Skeletal muscle tissue (tissue), 4 donors: ENCODE measurements around the gene CELF1. TPM values are rescaled to one million over a fixed set of nuclear protein-coding genes. Genes with fewer than 3 reads are reported as not detected.

Experiments
- H3K27ac ChIP-seq: one replicate; pipeline ENCODE4 v1.7.0; 2013; ENCODE audit warnings: mild to moderate bottlenecking, low read depth, low read length, inconsistent platforms
- H3K27me3 ChIP-seq, 3 donors: one replicate each; pipeline ENCODE4 v1.7.0; 2013; ENCODE audit warnings: low read length in 3 of 3; ENCODE audit not compliant: control insufficient read depth in 3 of 3, insufficient read depth in 3 of 3
- H3K36me3 ChIP-seq, 3 donors: one replicate each; pipeline ENCODE4 v1.7.0; 2013; ENCODE audit warnings: low read length in 3 of 3; ENCODE audit not compliant: control insufficient read depth in 3 of 3, insufficient read depth in 3 of 3
- H3K4me1 ChIP-seq, 3 donors: one replicate each; pipeline ENCODE4 v1.7.0; 2013; ENCODE audit warnings: low read length in 3 of 3, mild to moderate bottlenecking in 3 of 3; ENCODE audit not compliant: control insufficient read depth in 3 of 3, insufficient read depth in 3 of 3
- H3K4me3 ChIP-seq, 3 donors: one replicate each; pipeline ENCODE4 v1.7.0; 2013; ENCODE audit warnings: low read length in 3 of 3
- H3K9ac ChIP-seq, 3 donors: one replicate each; pipeline ENCODE4 v1.7.0; 2013; ENCODE audit warnings: low read length in 3 of 3, mild to moderate bottlenecking in 3 of 3, moderate library complexity in 2 of 3, low read depth in 1 of 3
- H3K9me3 ChIP-seq, 3 donors: one replicate each; pipeline ENCODE4 v1.7.0; 2013; ENCODE audit warnings: low read length in 3 of 3; ENCODE audit not compliant: control insufficient read depth in 3 of 3
- total RNA-seq: library from RNA; depleted of rRNA; stranded (reverse); fragments of >200 nt; gene quantifications from one replicate; pipeline ENCODE4 v1.2.3, GENCODE V29; 2014
- donor health status: Osteomylitis.

Gene CELF1
- total RNA-seq, 1 donor from 2014 or later, result 74.6 TPM

DNA sequence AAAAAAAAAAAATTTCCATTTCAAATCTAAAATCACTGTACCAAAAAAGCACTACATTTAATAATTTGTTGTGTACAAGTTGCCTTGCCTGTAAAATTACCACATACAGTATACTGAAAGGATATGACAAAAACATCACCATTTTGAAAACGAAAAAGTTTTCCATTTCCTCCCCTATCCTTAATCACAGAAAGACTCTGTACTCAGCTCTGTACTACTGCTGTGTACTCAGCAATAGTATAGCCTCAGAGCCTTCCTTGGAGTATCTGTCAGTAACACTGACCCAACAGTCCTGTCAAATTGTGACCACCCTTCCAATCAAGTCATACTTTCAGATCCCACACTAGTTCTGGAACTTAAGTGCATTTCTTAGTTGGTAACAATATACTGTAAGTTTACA, 48.0 kb downstream of the CELF1 start:
- Histone ChIP-seq H3K36me3 (peaks cover 0 to under 1% (median 0%) of the 10 kb centered on the region in 3 donors), H3K4me1 (peaks cover 32 to 49% (median 39%) of the 10 kb centered on the region in 3 donors), H3K4me3 (no peak overlapping the region), H3K9ac (no peak overlapping the region), H3K9me3 (no peaks in the 10 kb centered on the region), H3K27ac (no peak overlapping the region), H3K27me3 (no peaks in the 10 kb centered on the region)

DNA sequence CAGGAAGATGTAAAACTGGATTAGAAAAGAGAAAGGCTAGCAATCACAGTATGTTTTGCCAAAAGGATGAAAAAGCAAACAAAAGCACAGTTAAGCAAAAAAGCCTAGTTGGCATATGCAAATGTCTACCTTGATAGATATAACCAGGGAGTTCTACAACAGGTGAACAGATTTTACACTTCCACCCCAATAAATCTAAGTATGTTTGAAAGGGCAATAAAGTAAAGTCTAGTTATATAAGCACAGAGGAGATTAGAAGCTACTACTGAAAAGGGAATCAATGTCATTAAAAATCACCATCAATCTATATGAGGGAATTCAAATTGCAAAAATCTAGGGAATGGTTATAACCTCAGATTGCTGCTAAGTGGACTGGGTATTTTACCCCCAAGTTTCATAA, 49.7 kb downstream of the CELF1 start:
- Histone ChIP-seq H3K27me3 (no peaks in the 10 kb centered on the region), H3K4me3 (no peak overlapping the region), H3K9me3 (no peaks in the 10 kb centered on the region), H3K9ac (no peak overlapping the region), H3K27ac (no peak overlapping the region), H3K36me3 (peaks cover 0 to 4% (median 0%) of the 10 kb centered on the region in 3 donors), H3K4me1 (peaks cover 30 to 50% (median 38%) of the 10 kb centered on the region in 3 donors)

DNA sequence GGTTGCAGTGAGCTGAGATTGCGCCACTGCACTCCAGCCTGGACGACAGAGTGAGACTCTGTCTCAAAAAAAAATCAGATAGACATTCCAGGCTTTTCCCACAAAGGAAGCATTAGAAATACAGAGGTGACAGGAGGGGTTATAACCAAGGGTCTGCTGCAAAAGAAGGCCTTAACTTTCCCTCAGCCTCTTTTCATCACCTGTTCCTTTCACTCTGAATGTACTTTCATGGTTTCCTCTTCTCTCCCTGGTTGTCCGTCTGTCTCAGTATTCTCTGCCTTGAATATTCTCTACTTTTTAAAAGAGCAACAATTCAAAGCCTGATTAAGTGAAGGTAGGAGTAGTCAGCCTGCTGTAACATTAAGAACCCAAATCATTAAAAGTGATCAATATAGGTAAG, 50.2 kb downstream of the CELF1 start:
- no peak overlapping the region for H3K27ac ChIP-seq
- peaks cover 33 to 49% (median 40%) of the 10 kb centered on the region in 3 donors for H3K4me1 ChIP-seq
- no peaks in the 10 kb centered on the region for H3K27me3 ChIP-seq
- no peak overlapping the region for H3K9ac ChIP-seq
- no peaks in the 10 kb centered on the region for H3K9me3 ChIP-seq
- H3K4me3 ChIP-seq, result no peak overlapping the region
- H3K36me3 ChIP-seq, result peaks cover 0 to 4% (median 0%) of the 10 kb centered on the region in 3 donors

DNA sequence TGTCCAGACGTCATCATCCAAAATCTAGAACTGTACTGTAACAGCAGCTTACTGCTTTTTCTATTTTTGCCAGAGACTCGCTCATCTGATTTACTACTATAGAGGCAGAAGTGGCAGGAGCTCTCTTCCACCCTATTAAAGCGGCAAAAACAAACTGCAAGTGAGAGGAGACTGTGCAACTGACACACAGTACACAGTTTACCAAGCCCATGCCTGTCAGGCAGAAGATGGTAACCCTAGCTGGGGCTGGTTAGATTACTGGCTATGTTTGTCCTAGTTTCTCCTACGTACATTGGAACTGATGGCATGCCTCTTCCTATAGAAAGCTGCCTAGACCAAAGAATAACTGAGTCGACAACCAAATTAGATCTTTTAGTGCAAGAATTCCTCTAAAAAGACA, 51.8 kb downstream of the CELF1 start:
- Histone ChIP-seq H3K27me3 (no peaks in the 10 kb centered on the region), H3K36me3 (peaks cover 0 to 4% (median 0%) of the 10 kb centered on the region in 3 donors), H3K9me3 (no peaks in the 10 kb centered on the region), H3K4me1 (peaks cover 43 to 52% (median 44%) of the 10 kb centered on the region in 3 donors), H3K27ac (peak overlapping the region; percentile 41), H3K4me3 (no peak overlapping the region), H3K9ac (peak overlapping the region in 1 of 3 donors; percentile 15)

DNA sequence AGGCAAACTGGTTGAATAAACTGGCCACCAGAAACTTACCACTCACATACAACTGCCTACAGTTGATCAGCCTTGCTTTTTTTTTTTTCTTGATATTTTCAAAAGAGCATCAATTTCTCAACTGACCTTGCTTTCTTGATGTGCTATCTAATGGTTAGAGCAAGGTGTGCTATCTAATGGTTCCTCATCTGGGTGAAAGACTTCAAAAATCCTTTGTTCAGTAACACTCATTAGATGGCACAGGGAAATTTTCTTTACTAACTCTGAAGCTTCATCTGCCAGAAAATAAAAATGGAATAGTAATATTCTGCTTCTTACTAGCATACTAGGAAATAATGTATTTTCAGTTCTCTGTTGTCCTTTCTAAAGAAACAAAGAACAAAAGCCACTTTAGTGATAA, 52.8 kb downstream of the CELF1 start:
- H3K4me1 ChIP-seq, result peaks cover 51 to 57% (median 51%) of the 10 kb centered on the region in 3 donors
- peak overlapping the region; percentile 41 for H3K27ac ChIP-seq

DNA sequence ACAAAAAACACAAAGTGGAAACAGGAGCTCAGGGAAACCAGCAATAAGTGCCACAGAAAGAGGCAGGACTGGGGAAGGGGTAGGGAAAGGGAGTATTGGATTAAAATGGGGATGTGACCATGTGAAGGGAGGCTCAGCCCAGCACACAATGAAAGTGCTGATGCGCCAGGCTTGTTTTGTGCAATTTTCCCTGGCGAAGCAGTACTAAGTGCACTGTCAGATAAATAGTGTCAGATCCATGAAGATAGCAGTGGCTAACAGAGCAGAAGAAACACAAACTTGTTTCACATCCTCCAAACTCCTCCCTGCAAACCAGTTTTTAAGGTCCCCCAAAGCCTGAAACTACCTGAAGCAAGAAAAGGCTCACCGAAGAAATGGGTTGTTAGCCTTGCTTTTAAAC, 53.3 kb downstream of the CELF1 start:
- Histone ChIP-seq H3K9me3 (no peaks in the 10 kb centered on the region), H3K36me3 (peaks cover 0 to 4% (median 0%) of the 10 kb centered on the region in 3 donors), H3K9ac (peak overlapping the region in 1 of 3 donors; percentile 54), H3K4me3 (no peak overlapping the region), H3K27ac (peak overlapping the region; percentile 41), H3K27me3 (no peaks in the 10 kb centered on the region), H3K4me1 (peaks cover 51 to 60% (median 56%) of the 10 kb centered on the region in 3 donors)

More for the DNA sequence above, 52.8 kb downstream of the CELF1 start:
- no peak overlapping the region for H3K4me3 ChIP-seq
- peak overlapping the region in 1 of 3 donors; percentile 3 for H3K9ac ChIP-seq
- no peaks in the 10 kb centered on the region for H3K27me3 ChIP-seq
- H3K9me3 ChIP-seq, result no peaks in the 10 kb centered on the region
- peaks cover 0 to 4% (median 0%) of the 10 kb centered on the region in 3 donors for H3K36me3 ChIP-seq

DNA sequence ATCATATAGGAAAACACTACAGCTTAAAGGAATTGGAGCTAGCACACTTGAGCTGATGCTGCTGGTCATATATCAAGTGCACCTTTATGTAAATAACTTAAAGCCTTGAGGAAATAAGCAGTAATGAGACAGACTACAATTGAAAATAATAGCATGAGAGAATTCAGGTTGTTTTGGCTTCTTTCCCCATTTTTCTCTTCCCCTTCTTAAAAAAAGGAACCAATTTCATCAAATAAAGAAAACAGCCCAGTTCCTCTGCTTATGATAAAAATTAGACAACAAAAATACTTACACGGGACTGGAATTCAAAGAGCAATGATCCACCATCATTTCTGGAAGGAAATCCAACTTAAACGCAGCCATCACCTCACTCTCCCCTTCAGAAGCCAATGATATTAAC, 53.8 kb downstream of the CELF1 start:
- H3K4me1 ChIP-seq, result peaks cover 51 to 60% (median 56%) of the 10 kb centered on the region in 3 donors
- H3K27me3 ChIP-seq, result no peaks in the 10 kb centered on the region
- peak overlapping the region; percentile 41 for H3K27ac ChIP-seq
- H3K4me3 ChIP-seq, result no peak overlapping the region
- H3K9ac ChIP-seq, result peak overlapping the region in 1 of 3 donors; percentile 54
- no peaks in the 10 kb centered on the region for H3K9me3 ChIP-seq
- peaks cover 0 to 4% (median 2%) of the 10 kb centered on the region in 3 donors for H3K36me3 ChIP-seq

DNA sequence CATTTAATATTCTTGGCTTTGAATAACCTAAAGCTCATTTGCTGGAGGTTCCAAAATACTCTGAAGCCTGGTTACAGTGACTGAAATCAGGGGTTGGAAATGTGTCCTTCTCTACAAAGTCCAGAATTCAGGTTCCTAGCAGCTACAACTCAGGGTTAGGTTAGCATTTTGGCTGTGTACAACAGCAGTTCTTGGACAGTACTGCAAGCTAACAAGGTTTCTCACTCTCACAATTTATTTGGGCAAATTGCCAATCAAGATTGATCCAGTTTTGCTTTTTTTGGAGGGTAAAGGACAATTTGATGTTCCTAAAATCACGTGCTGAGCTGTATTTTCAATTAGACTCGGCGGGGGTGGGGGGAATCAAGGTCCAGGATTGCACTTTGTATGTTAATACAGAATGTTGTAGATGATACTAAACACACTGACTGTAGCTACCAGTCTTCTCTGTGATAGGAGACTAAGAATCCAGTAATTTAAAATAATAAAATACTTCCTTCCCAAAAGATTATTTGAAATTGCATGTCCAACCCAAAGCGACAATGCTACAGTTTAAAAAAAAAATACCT, 54.3 kb downstream of the CELF1 start:
- H3K9me3 ChIP-seq, result no peaks in the 10 kb centered on the region
- H3K27me3 ChIP-seq, result no peaks in the 10 kb centered on the region
- no peak overlapping the region for H3K9ac ChIP-seq
- H3K36me3 ChIP-seq, result peaks cover 0 to 8% (median 2%) of the 10 kb centered on the region in 3 donors
- H3K27ac ChIP-seq, result peak overlapping the region; percentile 15
- peaks cover 51 to 60% (median 56%) of the 10 kb centered on the region in 3 donors for H3K4me1 ChIP-seq
- H3K4me3 ChIP-seq, result no peak overlapping the region

DNA sequence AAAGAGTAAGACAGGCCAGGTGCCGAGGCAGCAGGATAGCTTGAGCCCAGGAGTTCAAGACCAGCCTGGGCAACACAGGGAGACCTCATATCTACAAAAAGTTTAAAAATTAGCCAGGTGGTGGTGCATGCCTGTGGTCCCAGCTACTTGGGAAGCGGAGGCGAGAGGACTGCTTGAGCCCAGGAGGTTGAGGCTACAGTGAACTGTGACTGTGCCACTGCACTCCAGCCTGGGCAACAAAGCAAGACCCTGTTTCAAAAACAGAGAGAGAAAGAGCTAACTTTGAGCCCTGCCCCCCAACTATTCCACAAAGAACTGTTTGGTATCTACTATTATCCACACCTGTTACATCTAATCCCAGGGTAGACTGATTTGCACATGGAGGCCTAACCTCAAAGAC, 54.8 kb downstream of the CELF1 start:
- Histone ChIP-seq H3K4me3 (no peak overlapping the region), H3K9ac (no peak overlapping the region), H3K9me3 (no peaks in the 10 kb centered on the region), H3K36me3 (peaks cover 0 to 10% (median 2%) of the 10 kb centered on the region in 3 donors), H3K27ac (peak overlapping the region; percentile 15), H3K27me3 (no peaks in the 10 kb centered on the region), H3K4me1 (peaks cover 51 to 60% (median 56%) of the 10 kb centered on the region in 3 donors)

DNA sequence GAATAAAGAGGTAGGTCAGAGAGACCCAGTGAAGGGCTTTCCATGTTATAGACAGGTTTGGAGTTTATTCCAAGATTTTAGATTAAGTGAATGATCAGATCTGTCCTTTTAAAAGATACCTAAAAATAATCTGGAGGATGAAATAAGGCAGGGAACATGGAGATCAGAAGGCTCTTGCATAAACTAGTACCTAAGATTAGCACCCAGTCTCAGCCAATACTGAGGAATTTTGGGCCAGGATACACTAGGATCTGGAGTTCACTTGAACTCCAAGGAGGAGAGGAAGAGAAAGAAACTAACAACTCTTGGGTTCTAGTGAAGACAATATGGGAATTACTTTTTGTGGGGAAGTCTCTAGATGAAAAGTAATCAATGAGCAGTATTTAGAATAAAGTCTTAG, 56.1 kb downstream of the CELF1 start:
- Histone ChIP-seq H3K9me3 (no peaks in the 10 kb centered on the region), H3K4me3 (no peak overlapping the region), H3K27me3 (no peaks in the 10 kb centered on the region), H3K27ac (no peak overlapping the region), H3K4me1 (peaks cover 51 to 56% (median 54%) of the 10 kb centered on the region in 3 donors), H3K36me3 (peaks cover 0 to 10% (median 2%) of the 10 kb centered on the region in 3 donors), H3K9ac (no peak overlapping the region)
